ENCODE data around the gene FAM120C.

The FAM120C gene, protein sequence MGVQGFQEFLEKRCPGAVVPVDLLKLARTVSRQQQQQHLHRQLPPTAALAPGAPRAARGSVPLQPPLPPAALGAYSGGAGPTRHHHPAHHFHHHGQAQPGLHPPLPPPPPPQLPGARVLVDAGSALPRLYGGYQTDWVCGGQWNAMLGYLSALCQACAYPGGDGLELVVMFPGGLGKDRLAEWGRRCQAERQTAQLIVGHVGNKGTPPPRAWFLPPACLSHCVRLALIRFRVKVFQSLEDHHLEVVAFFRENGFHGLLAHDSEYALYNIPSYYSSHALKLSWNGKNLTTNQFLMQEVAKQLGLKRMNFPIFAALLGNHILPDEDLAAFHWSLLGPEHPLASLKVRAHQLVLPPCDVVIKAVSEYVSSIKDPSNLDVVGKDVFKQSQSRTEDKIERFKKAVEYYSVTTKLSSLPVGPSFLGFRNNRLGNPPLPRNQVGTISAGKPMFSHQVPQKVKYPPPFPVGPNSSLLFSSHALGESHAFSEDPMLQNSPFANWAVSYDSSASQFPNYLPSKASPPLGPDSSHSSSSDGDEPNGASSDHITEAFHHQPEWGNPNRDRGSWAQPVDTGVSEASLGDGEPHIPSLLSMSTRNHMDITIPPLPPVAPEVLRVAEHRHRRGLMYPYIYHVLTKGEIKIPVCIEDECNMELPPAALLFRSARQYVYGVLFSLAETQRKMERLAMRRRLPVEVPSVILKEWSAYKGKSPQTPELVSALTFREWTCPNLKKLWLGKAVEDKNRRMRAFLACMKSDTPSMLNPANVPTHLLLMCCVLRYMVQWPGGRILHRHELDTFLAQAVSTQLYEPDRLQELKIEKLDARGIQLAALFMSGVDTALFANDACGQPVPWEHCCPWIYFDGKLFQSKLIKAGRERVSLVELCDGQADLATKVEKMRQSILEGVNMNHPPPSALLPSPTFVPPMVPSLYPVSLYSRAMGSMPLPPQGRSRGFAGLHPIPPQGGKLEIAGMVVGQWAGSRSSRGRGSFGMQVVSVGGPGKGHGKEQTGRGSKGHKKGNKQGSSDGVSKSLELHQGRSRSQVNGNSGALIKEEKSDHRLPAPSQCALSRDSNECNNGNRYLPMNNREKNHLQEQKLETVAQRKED

DNA sequence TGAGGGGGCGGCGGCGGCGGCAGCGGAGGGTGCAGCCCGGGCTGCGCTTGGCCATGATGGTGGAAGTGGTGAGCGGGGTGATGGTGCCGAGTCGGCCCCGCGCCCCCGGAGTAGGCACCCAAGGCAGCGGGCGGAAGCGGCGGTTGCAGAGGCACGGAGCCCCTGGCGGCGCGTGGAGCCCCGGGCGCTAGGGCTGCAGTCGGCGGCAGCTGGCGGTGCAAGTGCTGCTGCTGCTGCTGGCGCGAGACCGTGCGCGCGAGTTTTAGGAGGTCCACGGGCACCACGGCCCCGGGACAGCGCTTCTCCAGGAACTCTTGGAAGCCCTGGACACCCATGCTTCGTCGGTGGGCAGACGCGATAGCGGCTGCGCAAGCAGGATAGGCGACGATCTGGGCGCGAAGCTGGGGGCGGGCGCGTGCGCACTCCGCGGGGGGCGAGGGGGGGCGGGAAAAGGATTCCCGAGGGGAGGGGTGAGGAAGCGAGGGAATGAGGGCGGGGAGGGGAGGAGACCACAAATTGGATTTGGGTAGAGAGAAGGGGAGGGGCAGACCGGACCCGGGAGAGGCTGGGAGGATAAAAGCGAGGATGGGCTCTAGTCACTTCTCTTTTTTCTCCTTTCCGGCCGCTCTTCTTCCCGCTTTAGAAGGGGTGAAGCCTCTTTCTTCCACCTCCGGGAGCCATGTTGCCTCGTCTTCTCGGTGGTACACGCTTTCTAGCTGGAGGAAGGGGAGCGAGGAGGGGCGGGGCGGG, at the start of gene FAM120C:
TSS of gene FAM120C (minus strand) at position 391 of the 750 bp plus-strand sequence. CDS start at position 335, 56 bp downstream.
- DNase-seq = peak; percentile 65

GRCh38 chrX:54230435-54231148, 47.5 kb upstream of the FAM120C start:
- DNase-seq = no peak

GRCh38 chrX:54223581-54223980, 40.5 kb upstream of the FAM120C start:
- DNase-seq = no peak

DNA sequence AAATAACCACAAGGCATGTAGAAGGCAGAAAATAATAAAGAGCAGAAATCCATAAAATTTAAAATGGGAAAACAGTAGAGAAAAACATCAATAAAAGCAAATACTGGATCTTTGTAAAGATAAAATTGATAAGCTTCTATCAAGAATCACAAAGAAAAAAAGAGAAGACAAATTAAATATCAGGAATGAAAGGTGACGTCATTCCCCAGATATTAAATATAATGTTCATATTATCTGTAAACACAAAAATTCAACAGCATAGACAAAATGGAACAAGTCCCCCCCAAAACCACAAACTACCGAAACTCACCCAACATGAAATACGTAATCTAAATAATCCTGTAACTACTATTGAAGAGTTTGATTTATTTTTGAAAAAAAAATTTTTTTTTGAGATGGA, 30.5 kb upstream of the FAM120C start:
- no peak for DNase-seq

DNA sequence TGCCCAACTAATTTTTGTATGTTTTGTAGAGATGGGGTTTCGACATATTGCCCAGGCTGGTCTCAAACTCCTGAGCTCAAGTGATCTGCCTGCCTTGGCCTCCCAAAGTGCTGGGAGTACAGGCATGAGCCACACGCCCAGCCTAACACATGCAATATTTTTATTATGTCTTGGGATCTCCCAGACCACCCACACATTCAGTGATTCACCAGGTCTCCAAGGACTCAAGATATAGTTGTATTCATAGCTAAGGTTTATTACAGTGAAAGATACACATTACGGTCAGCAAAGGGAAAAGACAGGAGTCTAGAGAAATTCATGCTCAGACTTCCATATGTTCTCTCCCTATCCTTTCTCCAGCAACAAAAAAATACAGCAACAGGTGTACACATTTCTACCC, 25.5 kb upstream of the FAM120C start:
- DNase-seq = no peak

GRCh38 chrX:54198262-54198661, 15.2 kb upstream of the FAM120C start:
- DNase-seq = no peak

DNA sequence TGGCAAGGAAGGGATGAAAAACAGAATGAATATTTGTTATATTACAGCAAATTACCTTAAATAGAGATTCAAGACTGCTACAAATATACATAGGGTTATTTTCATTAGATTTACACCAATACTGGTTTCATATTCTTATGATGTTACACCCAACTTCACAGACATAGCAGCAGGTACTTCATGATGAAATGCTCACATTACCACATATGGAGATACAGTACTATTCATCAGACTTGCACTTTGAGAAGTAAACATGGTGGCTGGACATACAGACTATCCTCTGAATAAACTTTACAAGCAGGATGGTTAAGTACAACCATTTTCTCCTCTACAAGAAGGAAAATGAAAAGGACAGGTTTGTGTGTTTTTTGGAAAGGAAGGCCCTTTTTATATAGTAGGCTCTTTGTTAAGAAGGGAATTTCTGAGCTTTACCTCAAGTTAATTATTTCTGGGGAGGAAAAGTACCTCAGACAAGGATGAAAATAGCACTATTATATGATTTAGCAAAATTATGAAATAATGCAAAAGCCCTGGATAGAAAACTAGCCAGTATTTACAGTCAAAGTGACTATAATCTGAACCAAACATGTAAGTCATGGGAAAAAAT, 12.0 kb upstream of the FAM120C start:
- no peak for DNase-seq

DNA sequence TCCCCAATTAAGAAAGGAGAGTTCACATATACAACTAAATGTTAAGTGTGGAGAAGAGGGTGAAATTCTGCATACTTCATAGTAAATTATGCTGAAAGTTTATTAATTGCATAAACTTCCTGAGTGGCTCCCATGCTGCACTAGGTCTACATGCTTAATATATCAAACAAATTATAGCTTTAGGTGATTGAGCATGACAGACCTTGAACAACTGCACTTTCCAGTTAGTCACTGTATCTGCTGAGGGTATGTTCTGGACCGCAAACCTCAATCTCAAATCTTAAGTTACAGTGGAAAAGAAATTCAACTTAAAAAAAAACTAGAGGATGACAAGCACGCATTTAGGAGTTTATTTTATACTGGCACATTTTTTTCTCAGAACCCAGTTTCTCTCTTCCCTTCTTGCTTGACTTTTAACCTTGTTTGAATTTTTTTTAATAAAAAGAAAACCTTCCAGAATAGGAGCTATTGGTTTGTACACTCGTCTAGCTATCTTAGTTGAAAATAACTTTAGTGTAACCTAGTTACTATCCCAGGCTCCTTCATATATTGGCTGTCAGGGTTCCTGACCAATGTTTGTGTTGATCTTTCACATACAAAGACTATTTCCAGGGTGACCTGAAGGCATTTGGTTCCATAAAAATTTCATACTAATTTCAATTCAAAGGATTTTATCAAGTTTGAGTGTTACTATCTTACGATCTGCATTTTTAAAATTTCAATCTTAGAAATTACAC, 10.2 kb upstream of the FAM120C start:
- no peak for DNase-seq

- DNase-seq = no peak
These were observed 1.4 kb upstream of the FAM120C start for GRCh38 chrX:54184474-54184873.

DNA sequence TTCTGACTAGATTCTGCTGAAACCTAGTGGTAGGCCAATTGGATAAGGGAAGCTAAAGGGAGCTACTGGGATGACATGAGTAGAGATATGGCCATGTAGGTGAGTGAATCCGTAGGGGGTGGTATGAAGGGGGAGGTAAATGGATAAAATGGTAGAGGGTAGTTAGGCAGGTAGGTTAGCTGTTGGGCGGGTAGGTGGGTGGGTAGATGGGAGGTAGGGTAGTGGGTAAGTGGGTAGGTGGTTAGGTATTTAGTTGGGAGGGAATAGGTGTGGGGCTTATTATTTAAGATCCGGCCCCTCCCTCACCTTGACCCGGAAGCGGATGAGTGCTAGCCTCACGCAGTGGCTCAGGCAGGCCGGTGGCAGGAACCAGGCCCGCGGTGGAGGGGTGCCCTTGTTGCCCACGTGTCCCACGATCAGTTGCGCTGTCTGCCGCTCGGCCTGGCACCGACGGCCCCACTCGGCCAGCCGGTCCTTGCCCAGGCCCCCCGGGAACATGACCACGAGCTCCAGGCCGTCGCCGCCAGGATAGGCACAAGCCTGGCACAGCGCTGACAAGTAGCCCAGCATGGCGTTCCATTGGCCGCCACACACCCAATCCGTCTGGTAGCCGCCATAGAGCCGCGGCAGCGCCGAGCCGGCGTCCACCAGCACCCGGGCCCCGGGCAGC, 725 bp downstream of the FAM120C start:
- peak; percentile 49 for DNase-seq

GRCh38 chrX:54181202-54181953, 1.7 kb downstream of the FAM120C start:
- DNase-seq = no peak

DNA sequence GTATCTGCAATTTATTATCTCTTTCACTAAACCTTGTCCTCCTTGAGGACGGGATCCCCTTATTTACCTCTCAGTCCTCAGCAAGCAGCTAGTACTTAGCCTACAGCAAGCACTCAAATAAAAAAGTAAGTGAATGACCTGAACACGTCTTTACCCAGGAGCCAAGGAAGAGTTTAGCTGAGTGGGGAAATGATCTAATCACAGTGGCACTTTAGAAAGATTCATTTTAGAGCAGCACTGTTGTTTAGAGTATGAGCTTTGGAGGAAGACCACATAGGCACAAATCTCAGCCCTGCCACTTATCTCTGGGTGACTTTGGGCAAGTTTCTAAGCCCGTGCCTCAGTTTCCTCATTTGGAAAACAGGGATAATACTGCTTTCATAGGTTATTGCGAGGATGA, 2.7 kb downstream of the FAM120C start:
- peak; percentile 15 for DNase-seq

DNA sequence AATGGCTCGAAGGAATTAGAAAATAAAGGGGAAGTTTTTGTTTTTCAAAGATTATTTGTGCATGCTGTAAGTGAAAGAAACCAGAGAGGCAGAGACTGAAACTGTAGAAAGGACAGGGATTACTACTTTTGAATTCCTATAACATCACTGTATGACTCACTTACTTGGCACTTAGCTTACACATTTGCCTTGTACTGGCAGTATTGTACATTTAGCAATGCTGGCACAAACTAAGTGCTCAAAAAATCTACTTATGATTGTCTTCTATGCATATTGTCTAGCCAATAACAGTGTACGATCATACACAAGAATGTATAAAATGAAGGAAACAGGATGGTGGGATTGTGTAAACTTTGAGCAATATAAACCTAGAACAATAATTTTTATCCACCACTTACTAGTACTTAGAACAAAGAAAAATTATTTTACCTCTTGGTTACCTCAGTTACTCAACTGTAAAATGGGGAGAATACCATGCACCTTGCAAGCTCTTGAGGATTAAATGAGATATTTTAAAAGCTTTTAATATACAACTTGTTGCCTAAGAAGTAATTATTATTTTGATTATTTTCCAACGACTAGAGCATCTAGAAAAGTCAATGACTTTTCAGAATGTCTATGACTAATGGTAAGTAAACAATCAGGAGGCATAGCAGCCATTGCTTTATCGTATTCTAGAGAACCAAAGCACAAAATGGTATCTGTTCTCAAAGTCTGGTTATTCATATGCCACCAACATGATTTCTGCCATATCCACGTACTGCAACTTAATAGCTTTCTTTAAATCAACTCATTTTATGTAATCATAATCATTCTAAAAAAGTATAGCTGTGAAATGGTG, 4.7 kb downstream of the FAM120C start:
- DNase-seq = peak; percentile 66

GRCh38 chrX:54177306-54177705, 5.7 kb downstream of the FAM120C start:
- DNase-seq = no peak

- DNase-seq = no peak
These were observed 9.3 kb downstream of the FAM120C start for GRCh38 chrX:54173791-54174190.

GRCh38 chrX:54172455-54172854, 10.6 kb downstream of the FAM120C start:
- no peak for DNase-seq

DNA sequence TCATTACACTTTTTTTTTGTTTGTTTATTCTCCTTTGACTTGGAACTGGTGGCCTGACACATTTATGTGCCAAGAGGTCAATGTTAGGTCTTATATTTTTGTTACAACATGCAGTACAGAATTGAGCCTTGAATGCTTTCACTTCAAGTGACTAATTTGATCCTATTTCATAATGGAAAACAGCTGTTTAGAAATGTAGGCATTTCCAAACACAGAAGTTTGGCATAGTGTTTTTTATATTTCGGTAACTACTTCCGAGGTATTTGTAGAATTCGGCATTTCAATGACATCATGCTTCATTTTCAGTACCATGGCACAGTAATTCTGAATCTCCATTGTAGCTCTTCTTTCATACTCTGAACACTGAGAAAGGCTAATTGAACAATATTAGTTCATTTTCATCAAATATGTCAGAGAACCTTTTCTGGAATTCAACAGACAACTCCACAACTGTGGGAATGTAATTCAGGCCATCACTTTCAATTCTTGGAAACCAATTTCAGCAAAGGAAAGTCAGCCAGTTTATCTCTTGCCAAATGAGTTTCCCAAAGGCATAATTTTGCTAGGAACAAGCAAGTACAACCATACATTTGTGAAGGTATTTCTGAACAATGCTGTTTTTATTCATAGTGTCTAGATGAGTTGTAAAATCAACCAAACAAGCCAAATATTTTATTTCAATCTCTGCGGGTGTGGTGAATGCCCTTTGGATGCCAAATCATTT, 11.4 kb downstream of the FAM120C start:
- no peak for DNase-seq

GRCh38 chrX:54171091-54171490, 12.0 kb downstream of the FAM120C start:
- no peak for DNase-seq

All from NCI-H226 (cell line).